Measurements from ENCODE around the gene RGPD4. TPM values are rescaled to one million over a fixed set of nuclear protein-coding genes. Genes with fewer than 3 reads are reported as not detected.
"Not testable (repeated sequence)": the region's sequence is repeated elsewhere in the genome, so short reads cannot be mapped to it uniquely, and the experiment has no call there.

Gene RGPD4
- 0.01 TPM in 1 of 2 replicates, not detected in the other for polyA plus RNA-seq (2013)

DNA sequence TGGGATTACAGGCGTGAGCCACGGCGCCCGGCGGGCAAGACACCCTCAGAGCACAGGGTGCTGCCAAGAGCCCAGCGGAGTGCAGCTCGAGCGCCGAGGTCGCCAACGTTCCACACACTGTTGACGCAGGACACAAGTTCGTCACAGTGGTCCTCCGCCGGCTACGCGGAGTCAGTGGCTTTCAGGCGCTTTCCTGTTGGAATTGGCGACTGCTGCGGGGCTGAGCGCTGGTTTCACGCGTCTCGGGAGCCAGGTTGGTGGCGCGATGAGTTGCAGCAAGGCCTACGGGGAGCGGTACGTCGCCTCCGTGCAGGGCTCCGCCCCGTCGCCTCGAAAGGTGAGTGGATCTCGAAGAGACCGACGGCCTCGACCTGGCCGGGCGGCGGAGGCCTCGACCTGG is at the start of gene RGPD4:
TSS of gene RGPD4 (plus strand) at position 144 of the 400 bp plus-strand sequence. CDS start at position 266, 122 bp downstream.
- not testable (repeated sequence) for H3K79me2 ChIP-seq (ENCODE audit: control insufficient read depth, insufficient read depth, low read length, poor library complexity); H3K4me1 ChIP-seq (ENCODE audit: control insufficient read depth in 1 of 2, insufficient read depth in 2 of 2, low read length in 2 of 2); H2BK12ac ChIP-seq (ENCODE audit: low read length); DNase-seq; H3K4me3 ChIP-seq (ENCODE audit: low read depth, low read length); H4K8ac ChIP-seq (ENCODE audit: low read depth, low read length); H3K27me3 ChIP-seq (ENCODE audit: insufficient read depth, low read length); H3K4ac ChIP-seq (ENCODE audit: low read depth, low read length); H3K4me2 ChIP-seq (ENCODE audit: low read length); H3K18ac ChIP-seq (ENCODE audit: low read length); H3K23ac ChIP-seq (ENCODE audit: low read length); H2BK120ac ChIP-seq (ENCODE audit: insufficient read depth, low read length, poor library complexity); H4K91ac ChIP-seq (ENCODE audit: low read depth, low read length); H3K9ac ChIP-seq (ENCODE audit: low read length); H2AK5ac ChIP-seq (ENCODE audit: low read length); H3K9me3 ChIP-seq (ENCODE audit: insufficient read depth, low read depth, low read length); H3K14ac ChIP-seq (ENCODE audit: low read length); H3K36me3 ChIP-seq (ENCODE audit: control insufficient read depth in 1 of 2, insufficient read depth in 2 of 2, low read length in 2 of 2); H3K79me1 ChIP-seq (ENCODE audit: low read length); H2AFZ ChIP-seq (ENCODE audit: insufficient read depth, low read length, poor library complexity); H2BK5ac ChIP-seq (ENCODE audit: low read depth, low read length, poor library complexity); H3K27ac ChIP-seq (ENCODE audit: low read depth, low read length); H4K12ac ChIP-seq (ENCODE audit: low read depth, low read length)
- WGBS (ENCODE audit: extremely low coverage, insufficient coverage, insufficient read length), result no CpG with 5 or more reads among the region's 43 CpGs

DNA sequence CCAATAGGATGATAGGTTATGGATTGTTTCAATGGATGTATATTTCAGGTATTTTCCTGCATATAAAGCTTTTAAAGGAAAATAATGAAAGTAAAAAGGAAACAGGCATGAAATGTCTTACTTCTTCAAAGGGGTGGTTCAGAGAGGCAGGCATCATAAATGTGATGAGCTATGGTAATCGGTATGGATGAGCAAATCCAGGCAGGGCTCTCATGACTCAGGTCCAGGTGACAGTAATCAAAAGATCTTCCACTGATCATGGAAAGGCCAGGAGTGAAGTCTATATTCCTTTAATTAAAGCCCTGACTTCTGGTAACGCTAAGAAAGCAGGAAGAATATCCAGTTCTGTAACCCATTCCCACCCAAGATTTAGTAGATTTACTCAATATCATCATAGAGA is 48.7 kb upstream of the RGPD4 start:
- Histone ChIP-seq H2BK120ac (ENCODE audit: insufficient read depth, low read length, poor library complexity) (no peak overlapping the region), H3K27me3 (ENCODE audit: insufficient read depth, low read length) (no peaks in the 10 kb centered on the region), H3K4me3 (ENCODE audit: low read depth, low read length) (no peak overlapping the region), H3K9me3 (ENCODE audit: insufficient read depth, low read depth, low read length) (no peaks in the 10 kb centered on the region), H4K12ac (ENCODE audit: low read depth, low read length) (no peak overlapping the region), H2BK12ac (ENCODE audit: low read length) (no peak overlapping the region), H2BK5ac (ENCODE audit: low read depth, low read length, poor library complexity) (no peak overlapping the region), H3K27ac (ENCODE audit: low read depth, low read length) (no peak overlapping the region), H3K4ac (ENCODE audit: low read depth, low read length) (no peak overlapping the region), H3K18ac (ENCODE audit: low read length) (no peak overlapping the region), H2AK5ac (ENCODE audit: low read length) (no peak overlapping the region), H3K23ac (ENCODE audit: low read length) (no peak overlapping the region), H4K8ac (ENCODE audit: low read depth, low read length) (no peak overlapping the region), H4K91ac (ENCODE audit: low read depth, low read length) (no peak overlapping the region), H3K4me1 (ENCODE audit: control insufficient read depth in 1 of 2, insufficient read depth in 2 of 2, low read length in 2 of 2) (peaks cover 0 to 2% of the 10 kb centered on the region in 2 experiments), H3K36me3 (ENCODE audit: control insufficient read depth in 1 of 2, insufficient read depth in 2 of 2, low read length in 2 of 2) (no peaks in the 10 kb centered on the region), H3K79me1 (ENCODE audit: low read length) (no peaks in the 10 kb centered on the region), H3K9ac (ENCODE audit: low read length) (no peak overlapping the region), H3K79me2 (ENCODE audit: control insufficient read depth, insufficient read depth, low read length, poor library complexity) (no peaks in the 10 kb centered on the region), H2AFZ (ENCODE audit: insufficient read depth, low read length, poor library complexity) (no peak overlapping the region), H3K4me2 (ENCODE audit: low read length) (no peak overlapping the region), H3K14ac (ENCODE audit: low read length) (no peak overlapping the region)
- peak in 1 of 2 donors; percentile 15 for DNase-seq
- no CpG with 5 or more reads among the region's 2 CpGs for whole genome bisulfite sequencing (ENCODE audit: extremely low coverage, insufficient coverage, insufficient read length)

DNA sequence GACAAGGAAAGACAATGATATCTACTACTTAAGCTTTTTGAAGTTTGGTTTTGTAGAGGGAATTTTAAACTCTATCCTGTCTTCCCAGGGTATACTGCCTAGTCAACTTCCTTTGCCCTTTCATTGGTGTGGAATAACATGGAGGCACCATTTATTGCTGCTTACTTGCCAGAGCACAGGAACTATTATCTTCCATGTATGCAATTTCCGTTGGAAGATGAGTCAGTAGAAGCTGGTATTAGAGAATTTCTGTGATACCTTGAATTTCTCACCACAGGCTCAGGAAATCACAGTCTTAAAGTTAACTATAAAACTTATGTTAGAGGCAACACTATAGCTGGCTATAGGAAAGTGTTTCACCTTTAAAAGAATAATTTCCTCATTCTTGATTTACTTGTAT is 40.9 kb upstream of the RGPD4 start:
- Histone ChIP-seq H3K4me3 (ENCODE audit: low read depth, low read length) (no peak overlapping the region), H2AK5ac (ENCODE audit: low read length) (no peak overlapping the region), H3K79me1 (ENCODE audit: low read length) (no peaks in the 10 kb centered on the region), H3K79me2 (ENCODE audit: control insufficient read depth, insufficient read depth, low read length, poor library complexity) (no peaks in the 10 kb centered on the region), H3K27ac (ENCODE audit: low read depth, low read length) (no peak overlapping the region), H4K91ac (ENCODE audit: low read depth, low read length) (no peak overlapping the region), H4K8ac (ENCODE audit: low read depth, low read length) (no peak overlapping the region), H3K23ac (ENCODE audit: low read length) (no peak overlapping the region), H3K4me2 (ENCODE audit: low read length) (no peak overlapping the region), H2BK12ac (ENCODE audit: low read length) (no peak overlapping the region), H2BK5ac (ENCODE audit: low read depth, low read length, poor library complexity) (no peak overlapping the region), H3K36me3 (ENCODE audit: control insufficient read depth in 1 of 2, insufficient read depth in 2 of 2, low read length in 2 of 2) (no peaks in the 10 kb centered on the region), H3K9ac (ENCODE audit: low read length) (no peak overlapping the region), H3K9me3 (ENCODE audit: insufficient read depth, low read depth, low read length) (no peaks in the 10 kb centered on the region), H3K27me3 (ENCODE audit: insufficient read depth, low read length) (no peaks in the 10 kb centered on the region), H2BK120ac (ENCODE audit: insufficient read depth, low read length, poor library complexity) (no peak overlapping the region), H4K12ac (ENCODE audit: low read depth, low read length) (no peak overlapping the region), H2AFZ (ENCODE audit: insufficient read depth, low read length, poor library complexity) (no peak overlapping the region), H3K4me1 (ENCODE audit: control insufficient read depth in 1 of 2, insufficient read depth in 2 of 2, low read length in 2 of 2) (no peaks in the 10 kb centered on the region), H3K4ac (ENCODE audit: low read depth, low read length) (no peak overlapping the region), H3K14ac (ENCODE audit: low read length) (no peak overlapping the region), H3K18ac (ENCODE audit: low read length) (no peak overlapping the region)
- WGBS (ENCODE audit: extremely low coverage, insufficient coverage, insufficient read length), result no CpG with 5 or more reads among the region's 1 CpG
- no peak for DNase-seq

GRCh38 chr2:107790837-107791236 is 35.9 kb upstream of the RGPD4 start:
- H4K91ac ChIP-seq (ENCODE audit: low read depth, low read length), result no peak overlapping the region
- H3K36me3 ChIP-seq (ENCODE audit: control insufficient read depth in 1 of 2, insufficient read depth in 2 of 2, low read length in 2 of 2), result no peaks in the 10 kb centered on the region
- no peak overlapping the region for H2BK12ac ChIP-seq (ENCODE audit: low read length)
- H3K27me3 ChIP-seq (ENCODE audit: insufficient read depth, low read length), result no peaks in the 10 kb centered on the region
- no peak overlapping the region for H2BK5ac ChIP-seq (ENCODE audit: low read depth, low read length, poor library complexity)
- no peak overlapping the region for H2AK5ac ChIP-seq (ENCODE audit: low read length)
- H3K18ac ChIP-seq (ENCODE audit: low read length), result no peak overlapping the region
- H3K27ac ChIP-seq (ENCODE audit: low read depth, low read length), result no peak overlapping the region
- WGBS (ENCODE audit: extremely low coverage, insufficient coverage, insufficient read length), result no CpG with 5 or more reads among the region's 1 CpG
- H3K9me3 ChIP-seq (ENCODE audit: insufficient read depth, low read depth, low read length), result no peaks in the 10 kb centered on the region
- no peaks in the 10 kb centered on the region for H3K4me1 ChIP-seq (ENCODE audit: control insufficient read depth in 1 of 2, insufficient read depth in 2 of 2, low read length in 2 of 2)
- H3K14ac ChIP-seq (ENCODE audit: low read length), result no peak overlapping the region
- no peak overlapping the region for H3K4me3 ChIP-seq (ENCODE audit: low read depth, low read length)
- H3K23ac ChIP-seq (ENCODE audit: low read length), result no peak overlapping the region
- no peak overlapping the region for H2AFZ ChIP-seq (ENCODE audit: insufficient read depth, low read length, poor library complexity)
- no peak overlapping the region for H3K4ac ChIP-seq (ENCODE audit: low read depth, low read length)
- H4K8ac ChIP-seq (ENCODE audit: low read depth, low read length), result no peak overlapping the region
- DNase-seq, result no peak
- H2BK120ac ChIP-seq (ENCODE audit: insufficient read depth, low read length, poor library complexity), result no peak overlapping the region
- no peak overlapping the region for H4K12ac ChIP-seq (ENCODE audit: low read depth, low read length)
- no peak overlapping the region for H3K4me2 ChIP-seq (ENCODE audit: low read length)
- no peaks in the 10 kb centered on the region for H3K79me2 ChIP-seq (ENCODE audit: control insufficient read depth, insufficient read depth, low read length, poor library complexity)
- no peak overlapping the region for H3K9ac ChIP-seq (ENCODE audit: low read length)
- no peaks in the 10 kb centered on the region for H3K79me1 ChIP-seq (ENCODE audit: low read length)

All from trophoblast cell (in vitro differentiated cells and primary cell).